ENCODE data around the gene CORO2B. TPM values are rescaled to one million over a fixed set of nuclear protein-coding genes. Genes with fewer than 3 reads are reported as not detected.

The CORO2B gene
- total and polyA plus RNA-seq, 9 donors: 7.5 to 61.0 (median 18.0) TPM

GRCh38 chr15:68617777-68618176 is 39.0 kb downstream of the CORO2B start:
- Histone ChIP-seq H3K27me3 (no peaks in the 10 kb centered on the region), H3K36me3 (no peaks in the 10 kb centered on the region), H3K27ac (peak overlapping the region in 1 of 2 donors; percentile 63), H3K4me1 (ENCODE audit: insufficient read depth) (peaks cover 36% of the 10 kb centered on the region), H3K9me3 (no peaks in the 10 kb centered on the region), H3K4me3 (no peak overlapping the region)
- intact Hi-C loops (cut with DNase I): no loop called here
- no peak for TF ChIP-seq POLR2A (IDR thresholded peaks at IDR 0.05)
- no peak for TF ChIP-seq CTCF (IDR thresholded peaks at IDR 0.05)
- no peak for TF ChIP-seq EP300 (IDR thresholded peaks at IDR 0.05)
- DNase-seq: no peak
- WGBS, 3 donors: 91 to 100% (median 100%) methylated on average over 1 of the region's 1 CpG

GRCh38 chr15:68618394-68618793 is 39.6 kb downstream of the CORO2B start:
- H3K27ac ChIP-seq: peak overlapping the region in 1 of 2 donors; percentile 63
- intact Hi-C loops (cut with DNase I): no loop called here
- H3K9me3 ChIP-seq: no peaks in the 10 kb centered on the region
- H3K4me1 ChIP-seq (ENCODE audit: insufficient read depth): peaks cover 39% of the 10 kb centered on the region
- no peak for TF ChIP-seq POLR2A (IDR thresholded peaks at IDR 0.05)
- TF ChIP-seq EP300 (IDR thresholded peaks at IDR 0.05): no peak
- TF ChIP-seq CTCF (IDR thresholded peaks at IDR 0.05): no peak
- peak in 1 of 5 donors; percentile 35 for DNase-seq
- no peaks in the 10 kb centered on the region for H3K36me3 ChIP-seq
- no peak overlapping the region for H3K4me3 ChIP-seq
- 14 to 29% (median 15%) methylated on average over 4 of the region's 4 CpGs for WGBS, 3 donors
- H3K27me3 ChIP-seq: no peaks in the 10 kb centered on the region

- no peaks in the 10 kb centered on the region for H3K27me3 ChIP-seq
- H3K4me3 ChIP-seq: no peak overlapping the region
- DNase-seq: no peak
- H3K4me1 ChIP-seq (ENCODE audit: insufficient read depth): peaks cover 43% of the 10 kb centered on the region
- 66 to 80% (median 79%) methylated on average over 4 of the region's 4 CpGs for WGBS, 3 donors
- intact Hi-C loops (cut with DNase I): no loop called here
- TF ChIP-seq CTCF (IDR thresholded peaks at IDR 0.05) (no peak), EP300 (IDR thresholded peaks at IDR 0.05) (no peak), POLR2A (IDR thresholded peaks at IDR 0.05) (no peak)
- peak overlapping the region in 1 of 2 donors; percentile 63 for H3K27ac ChIP-seq
- H3K9me3 ChIP-seq: no peaks in the 10 kb centered on the region
- H3K36me3 ChIP-seq: no peaks in the 10 kb centered on the region
These were observed 40.3 kb downstream of the CORO2B start for GRCh38 chr15:68618908-68619698.

- intact Hi-C loops (cut with DNase I): no loop called here
- no peaks in the 10 kb centered on the region for H3K9me3 ChIP-seq
- H3K27me3 ChIP-seq: no peaks in the 10 kb centered on the region
- peak; percentile 50 for TF ChIP-seq POLR2A (IDR thresholded peaks at IDR 0.05)
- TF ChIP-seq CTCF (IDR thresholded peaks at IDR 0.05): no peak
- no peaks in the 10 kb centered on the region for H3K36me3 ChIP-seq
- DNase-seq: peak; percentile 88 to 97 (median 96)
- H3K4me3 ChIP-seq: no peak overlapping the region
- WGBS, 3 donors: 28 to 33% (median 29%) methylated on average over 19 of the region's 19 CpGs
- peaks cover 32% of the 10 kb centered on the region for H3K4me1 ChIP-seq (ENCODE audit: insufficient read depth)
- H3K27ac ChIP-seq: peak overlapping the region in 1 of 2 donors; percentile 55
These were observed 42.1 kb downstream of the CORO2B start for GRCh38 chr15:68620721-68621527.

Measured in ovary (tissue), 9 donors.